Loucy (cell line): ENCODE measurements around the gene DDX39A.
"Not testable (repeated sequence)": the region's sequence is repeated elsewhere in the genome, so short reads cannot be mapped to it uniquely, and the experiment has no call there.

Experiments
- H2AFZ ChIP-seq: fragments of 200-600 bp; sonication (generic); 2 replicates; pipeline ENCODE4 v1.6.0; 2016; ENCODE audit warnings: antibody characterized with exemption, mild to moderate bottlenecking, low read length, moderate library complexity
- H3F3A ChIP-seq: fragments of 200-600 bp; 2 replicates; pipeline ENCODE4 v1.6.0; 2016; ENCODE audit warnings: antibody characterized with exemption, low read depth, mild to moderate bottlenecking
- H3K27me3 ChIP-seq: fragments of 200-600 bp; sonication (generic); 2 replicates; pipeline ENCODE4 v1.6.1; 2014; ENCODE audit warnings: low read length, mild to moderate bottlenecking; ENCODE audit not compliant: insufficient read depth, poor library complexity, severe bottlenecking
- H3K36me3 ChIP-seq: fragments of 200-600 bp; sonication (generic); 2 replicates; pipeline ENCODE4 v1.6.1; 2016; ENCODE audit warnings: low read length; ENCODE audit not compliant: insufficient read depth
- H3K4me1 ChIP-seq: fragments of 200-600 bp; sonication (generic); 2 replicates; pipeline ENCODE4 v1.5.1; 2014; ENCODE audit warnings: low read length, mild to moderate bottlenecking; ENCODE audit not compliant: insufficient read depth, poor library complexity, severe bottlenecking
- H3K4me2 ChIP-seq: fragments of 200-600 bp; sonication (generic); 2 replicates; pipeline ENCODE4 v1.6.0; 2014; ENCODE audit warnings: antibody characterized with exemption, low read length, low read depth, mild to moderate bottlenecking; ENCODE audit not compliant: poor library complexity, severe bottlenecking
- H3K4me3 ChIP-seq: fragments of 200-600 bp; sonication (generic); 2 replicates; pipeline ENCODE4 v1.5.1; 2014; ENCODE audit warnings: low read length, mild to moderate bottlenecking, mixed read lengths; ENCODE audit not compliant: poor library complexity, severe bottlenecking
- H3K79me2 ChIP-seq: fragments of 200-600 bp; sonication (generic); 2 replicates; pipeline ENCODE4 v1.6.1; 2014; ENCODE audit warnings: low read length; ENCODE audit not compliant: insufficient read depth
- H3K9ac ChIP-seq: fragments of 200-600 bp; sonication (generic); 2 replicates; pipeline ENCODE4 v1.6.0; 2014; ENCODE audit warnings: mild to moderate bottlenecking, low read depth, low read length, moderate library complexity; ENCODE audit not compliant: poor library complexity, severe bottlenecking
- H3K9me2 ChIP-seq: fragments of 200-600 bp; sonication (generic); replicated peaks from 2 replicates; pipeline ENCODE4 v1.6.1; 2016; ENCODE audit warnings: low read depth, low read length, mixed read lengths
- H3K9me3 ChIP-seq: fragments of 200-600 bp; sonication (generic); 2 replicates; pipeline ENCODE4 v1.6.1; 2014; ENCODE audit warnings: mild to moderate bottlenecking, antibody characterized with exemption, low read length, low read depth; ENCODE audit not compliant: insufficient read depth
- H4K20me1 ChIP-seq: fragments of 200-600 bp; sonication (generic); 2 replicates; pipeline ENCODE4 v1.6.0; 2014; ENCODE audit warnings: antibody characterized with exemption, low read length, mild to moderate bottlenecking; ENCODE audit not compliant: insufficient read depth, poor library complexity, severe bottlenecking
- EZH2phosphoT487 ChIP-seq: fragments of 200-600 bp; IDR thresholded peaks from 2 replicates; pipeline ENCODE4 v1.6.1; 2018; ENCODE audit warnings: antibody characterized with exemption, mild to moderate bottlenecking, moderate library complexity, borderline replicate concordance
- TF ChIP-seq, protein P1 (sequence below): fragments of 200-600 bp; sonication (generic); conservative IDR thresholded peaks from 2 replicates; pipeline ENCODE4 v1.5.1; 2014; ENCODE audit warnings: mild to moderate bottlenecking, antibody characterized with exemption, low read length

Gene DDX39A

DNA sequence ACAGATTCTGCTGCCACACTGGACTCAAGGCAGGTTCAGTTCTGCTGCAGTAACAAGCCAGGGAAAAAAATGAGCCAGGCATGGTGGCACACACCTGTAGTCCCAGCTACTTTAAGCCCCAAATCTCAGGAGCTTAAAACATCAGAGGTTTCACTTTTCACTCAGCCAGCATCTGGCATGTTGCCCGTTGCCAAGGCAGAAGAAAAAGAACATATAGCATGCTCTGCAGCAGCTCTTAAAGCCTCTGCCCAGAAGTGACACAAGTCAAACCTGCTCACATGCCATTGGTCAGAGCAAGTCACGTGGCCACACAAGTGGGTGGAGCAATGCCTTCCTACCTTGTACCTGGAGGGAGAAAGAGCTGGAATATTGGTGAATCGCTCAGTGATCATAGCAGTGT lies 52.6 kb downstream of the DDX39A start:
- H3K4me2 ChIP-seq, result no peak overlapping the region
- H2AFZ ChIP-seq, result peak overlapping the region; percentile 5; the same call in 1 of the 2 replicates
- no peak overlapping the region for H3K9ac ChIP-seq
- H3K36me3 ChIP-seq, result no peaks in the 10 kb centered on the region
- no peaks in the 10 kb centered on the region for H3K9me2 ChIP-seq
- H3F3A ChIP-seq, result 0 out of 2 replicates have a peak, but pooled peaks cover 3% of the 10 kb centered on the region
- H3K79me2 ChIP-seq, result no peaks in the 10 kb centered on the region
- TF ChIP-seq EZH2phosphoT487, result no peak
- TF ChIP-seq, protein P1, sequence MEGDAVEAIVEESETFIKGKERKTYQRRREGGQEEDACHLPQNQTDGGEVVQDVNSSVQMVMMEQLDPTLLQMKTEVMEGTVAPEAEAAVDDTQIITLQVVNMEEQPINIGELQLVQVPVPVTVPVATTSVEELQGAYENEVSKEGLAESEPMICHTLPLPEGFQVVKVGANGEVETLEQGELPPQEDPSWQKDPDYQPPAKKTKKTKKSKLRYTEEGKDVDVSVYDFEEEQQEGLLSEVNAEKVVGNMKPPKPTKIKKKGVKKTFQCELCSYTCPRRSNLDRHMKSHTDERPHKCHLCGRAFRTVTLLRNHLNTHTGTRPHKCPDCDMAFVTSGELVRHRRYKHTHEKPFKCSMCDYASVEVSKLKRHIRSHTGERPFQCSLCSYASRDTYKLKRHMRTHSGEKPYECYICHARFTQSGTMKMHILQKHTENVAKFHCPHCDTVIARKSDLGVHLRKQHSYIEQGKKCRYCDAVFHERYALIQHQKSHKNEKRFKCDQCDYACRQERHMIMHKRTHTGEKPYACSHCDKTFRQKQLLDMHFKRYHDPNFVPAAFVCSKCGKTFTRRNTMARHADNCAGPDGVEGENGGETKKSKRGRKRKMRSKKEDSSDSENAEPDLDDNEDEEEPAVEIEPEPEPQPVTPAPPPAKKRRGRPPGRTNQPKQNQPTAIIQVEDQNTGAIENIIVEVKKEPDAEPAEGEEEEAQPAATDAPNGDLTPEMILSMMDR, result no peak
- H3K4me1 ChIP-seq, result peaks cover 19% of the 10 kb centered on the region
- no peak overlapping the region for H3K4me3 ChIP-seq
- no peaks in the 10 kb centered on the region for H3K27me3 ChIP-seq
- no peaks in the 10 kb centered on the region for H4K20me1 ChIP-seq
- no peaks in the 10 kb centered on the region for H3K9me3 ChIP-seq

DNA sequence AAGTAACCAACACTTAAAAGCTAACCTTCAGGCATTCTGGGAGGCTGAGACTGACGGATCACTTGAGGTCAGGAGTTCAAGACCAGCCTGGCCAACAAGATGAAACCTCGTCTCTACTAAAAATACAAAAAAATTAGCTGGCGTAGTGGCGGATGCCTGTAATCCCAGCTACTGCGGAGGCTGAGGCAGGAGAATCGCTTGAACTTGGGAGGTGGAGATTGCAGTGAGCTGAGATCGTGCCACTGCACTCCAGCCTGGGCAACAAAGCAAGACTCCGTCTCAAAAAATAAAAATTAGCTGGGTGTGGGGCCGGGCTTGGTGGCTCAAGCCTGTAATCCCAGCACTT lies 55.1 kb downstream of the DDX39A start:
- H3K4me3 ChIP-seq, H4K20me1 ChIP-seq: not testable (repeated sequence)

DNA sequence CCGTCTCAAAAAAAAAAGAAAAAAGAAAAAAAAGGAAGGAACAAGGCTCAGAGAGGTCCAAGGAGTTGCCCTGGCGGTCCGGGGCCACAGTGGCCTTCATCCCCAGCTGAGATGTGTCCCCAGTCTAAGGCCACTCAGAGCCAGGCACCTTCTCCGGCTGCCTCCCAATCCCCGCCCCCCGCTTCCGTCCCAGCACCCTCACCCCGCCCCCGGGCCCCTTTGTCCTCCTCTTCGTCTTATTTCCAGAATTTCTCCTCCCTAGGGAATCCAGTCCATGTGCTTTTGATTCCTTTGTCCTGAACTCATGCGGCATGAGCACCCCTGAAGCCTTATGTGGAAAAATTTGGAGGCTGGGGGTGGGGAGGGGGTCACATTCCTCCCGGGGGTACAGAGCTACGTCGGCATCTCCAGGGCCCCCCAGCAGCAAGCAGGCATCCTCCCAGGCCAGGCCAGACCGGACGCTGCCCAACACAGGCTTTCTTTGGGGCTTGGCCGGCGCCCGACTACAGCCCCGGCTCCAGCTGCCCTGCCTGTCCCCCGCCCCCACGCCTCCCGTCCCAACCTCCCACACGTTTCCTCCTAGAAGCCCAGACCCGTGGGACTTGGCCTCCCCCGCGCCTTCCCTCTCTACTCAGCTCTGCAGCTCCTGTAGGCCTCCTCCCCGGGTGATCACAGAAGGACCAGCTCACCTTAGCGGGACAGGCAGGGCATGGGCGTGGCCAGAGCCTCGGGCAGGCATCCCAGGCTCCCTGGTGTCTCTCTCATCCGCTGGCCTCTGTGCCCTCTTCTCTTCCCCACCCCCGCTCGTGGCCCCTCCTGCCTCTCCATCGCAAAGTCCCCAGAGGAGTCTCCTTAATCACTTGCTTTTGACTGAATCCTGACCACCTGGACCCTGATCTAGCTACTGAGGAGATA lies 55.7 kb downstream of the DDX39A start:
- H3K79me2 ChIP-seq, result no peaks in the 10 kb centered on the region
- no peak overlapping the region for H2AFZ ChIP-seq
- H3K4me3 ChIP-seq, result no peak overlapping the region
- TF ChIP-seq, protein P1, result no peak
- TF ChIP-seq EZH2phosphoT487, result no peak
- no peaks in the 10 kb centered on the region for H3K9me2 ChIP-seq
- no peaks in the 10 kb centered on the region for H4K20me1 ChIP-seq
- no peak overlapping the region for H3K9ac ChIP-seq
- no peaks in the 10 kb centered on the region for H3K9me3 ChIP-seq
- peaks cover 7% of the 10 kb centered on the region for H3K4me1 ChIP-seq
- H3K36me3 ChIP-seq, result no peaks in the 10 kb centered on the region
- no peaks in the 10 kb centered on the region for H3K27me3 ChIP-seq
- H3F3A ChIP-seq, result 0 out of 2 replicates have a peak, but pooled peaks cover 3% of the 10 kb centered on the region
- H3K4me2 ChIP-seq, result no peak overlapping the region

More for the DNA sequence above, 55.1 kb downstream of the DDX39A start:
- not testable (repeated sequence) for H3K27me3 ChIP-seq, H3K9me3 ChIP-seq, H3K36me3 ChIP-seq, H3K9me2 ChIP-seq, H3F3A ChIP-seq, H3K79me2 ChIP-seq, H3K4me1 ChIP-seq, H2AFZ ChIP-seq, H3K4me2 ChIP-seq, H3K9ac ChIP-seq
